ENCODE data around the gene KLF13.
"Not testable (repeated sequence)": the region's sequence is repeated elsewhere in the genome, so short reads cannot be mapped to it uniquely, and the experiment has no call there.

KLF13 gene

GRCh38 chr15:31347067-31347975, 20.7 kb downstream of the KLF13 start:
- no peak for DNase-seq

- DNase-seq, result no peak
Measured at GRCh38 chr15:31347981-31348803, 21.6 kb downstream of the KLF13 start.

DNA sequence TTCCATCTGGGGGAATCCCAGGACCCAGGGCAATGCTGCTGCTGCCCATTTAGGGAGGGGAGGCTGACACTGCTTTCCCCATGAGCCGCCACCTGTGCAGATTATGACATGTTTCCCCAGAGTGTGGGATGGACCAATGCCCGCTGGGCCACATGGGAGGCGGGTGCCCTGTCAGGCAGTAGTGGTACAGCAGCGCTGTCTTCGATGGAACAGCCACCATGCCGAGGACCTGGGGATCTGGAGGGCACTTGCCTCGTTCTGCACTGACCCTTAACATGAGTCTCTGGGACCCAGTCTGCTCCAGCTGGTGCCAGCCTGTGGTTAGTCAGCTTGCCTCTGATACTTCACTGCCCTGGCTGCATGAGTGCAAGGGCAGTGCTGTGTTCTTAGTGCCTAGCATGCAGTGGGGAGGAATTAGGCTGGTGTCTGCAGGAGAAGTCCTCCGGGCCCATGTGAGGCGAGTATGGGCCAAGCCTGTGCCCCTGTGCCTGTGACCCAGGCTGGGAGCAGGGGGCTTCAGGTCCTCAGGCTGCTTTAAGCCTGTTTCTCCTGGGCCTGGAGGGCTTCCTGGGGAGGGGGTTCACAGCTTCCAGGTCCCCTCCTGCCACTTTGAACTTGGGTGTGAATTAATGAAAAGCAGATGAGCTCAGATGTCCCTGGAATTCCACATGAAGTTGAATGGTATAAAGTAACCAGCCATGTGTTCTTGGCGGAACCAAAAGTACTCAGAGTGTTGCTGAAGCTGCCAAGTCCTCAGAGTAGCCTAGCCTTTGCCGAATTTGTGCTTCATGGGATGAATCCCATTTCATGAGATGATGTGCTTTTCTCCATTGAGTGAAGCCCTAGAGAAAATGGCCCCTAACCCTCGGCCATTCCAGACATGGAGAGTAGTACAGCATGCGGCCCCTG, 22.9 kb downstream of the KLF13 start:
- DNase-seq, result no peak

- DNase-seq, result no peak
Measured at GRCh38 chr15:31350771-31351170, 24.1 kb downstream of the KLF13 start.

- peak; percentile 59 for DNase-seq
Measured at GRCh38 chr15:31352339-31352751, 25.7 kb downstream of the KLF13 start.

DNA sequence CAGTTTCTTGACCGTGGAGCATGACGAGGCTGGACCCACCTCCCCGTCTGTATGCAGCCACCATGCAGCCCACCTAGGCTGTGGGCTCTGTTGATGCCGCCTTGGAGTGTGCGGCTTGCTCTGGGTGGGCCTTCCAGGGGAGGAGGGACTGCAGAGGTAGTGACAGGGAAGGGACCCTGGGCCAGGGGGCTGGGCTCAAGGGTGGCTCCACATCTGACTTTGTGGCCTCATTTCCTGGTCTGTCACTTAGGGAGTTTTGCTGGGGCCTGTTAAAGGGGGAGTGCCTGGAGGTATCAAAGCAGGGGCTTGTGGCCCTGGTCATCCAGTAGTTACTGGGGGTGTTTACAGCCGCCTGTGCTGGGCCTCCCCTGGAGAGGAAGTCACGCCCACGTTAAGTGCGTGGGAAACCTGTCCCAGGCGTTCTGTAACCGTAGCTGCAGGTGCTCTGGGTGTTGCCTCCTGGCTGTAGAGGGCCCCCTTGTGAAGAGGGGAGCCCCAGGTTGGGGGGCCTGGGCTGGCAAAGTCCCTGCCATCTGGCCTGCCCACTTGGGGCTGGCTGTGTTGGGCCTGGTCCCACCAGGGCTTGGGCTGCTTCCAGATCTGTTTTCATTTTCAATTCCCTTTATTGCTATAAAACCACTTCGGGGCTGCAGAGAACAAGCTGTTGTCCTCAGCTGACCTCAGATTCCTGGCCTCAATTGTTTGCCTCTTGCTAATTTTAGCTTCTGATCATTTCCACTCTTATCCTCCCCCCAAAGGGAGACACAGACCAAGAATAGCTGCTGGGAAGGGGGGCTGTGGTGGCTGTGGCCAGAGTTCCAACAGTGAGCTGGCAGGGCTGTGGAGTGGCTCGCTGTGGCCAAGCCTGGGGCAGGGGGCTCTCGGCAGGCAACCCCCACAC, 26.5 kb downstream of the KLF13 start:
- peak; percentile 78 for DNase-seq

- DNase-seq, result no peak
Measured at GRCh38 chr15:31353931-31354330, 27.3 kb downstream of the KLF13 start.

- not testable (repeated sequence) for DNase-seq
Measured at GRCh38 chr15:31356097-31356496, 29.5 kb downstream of the KLF13 start.

DNA sequence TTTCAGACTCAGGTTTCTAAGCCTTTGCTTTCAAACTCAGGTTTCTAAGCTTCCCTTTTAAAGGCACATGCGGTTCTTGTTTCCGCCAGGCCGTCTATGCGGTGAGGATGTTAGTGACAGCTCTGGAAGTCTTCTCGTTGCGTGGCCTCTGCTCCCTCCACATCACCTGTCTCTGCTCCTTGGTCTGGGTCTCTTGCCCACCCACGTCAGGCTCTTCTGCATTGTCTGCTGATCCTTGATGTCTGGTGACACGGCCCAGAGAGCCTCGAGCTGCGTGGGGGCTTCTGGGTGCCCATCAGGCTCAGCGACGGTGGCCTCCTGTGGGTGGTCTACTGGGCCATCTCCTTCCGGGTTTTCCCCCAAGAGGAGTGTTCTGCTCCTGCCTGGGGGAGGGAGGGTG, 30.5 kb downstream of the KLF13 start:
- DNase-seq, result no peak

DNA sequence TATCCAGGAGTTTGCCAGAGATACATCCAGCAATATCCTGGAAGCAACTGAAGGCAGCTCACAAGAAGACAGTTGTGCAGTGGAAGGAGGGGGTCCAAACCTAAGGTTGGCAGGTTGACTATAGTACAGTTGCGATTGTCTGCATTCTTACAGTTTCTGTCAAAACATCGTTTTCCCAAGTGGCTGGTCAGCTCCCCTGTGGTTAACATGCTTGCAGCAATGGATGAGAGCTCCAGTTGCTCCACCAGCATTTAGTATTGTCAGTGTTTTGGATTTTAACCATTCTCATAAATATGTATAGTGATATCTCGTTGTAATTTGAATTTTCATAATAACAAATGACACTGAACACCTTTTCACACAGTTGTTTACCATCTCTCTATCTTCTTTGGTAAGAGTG, 31.5 kb downstream of the KLF13 start:
- DNase-seq, result no peak

GRCh38 chr15:31358957-31359701, 32.5 kb downstream of the KLF13 start:
- DNase-seq, result no peak

DNA sequence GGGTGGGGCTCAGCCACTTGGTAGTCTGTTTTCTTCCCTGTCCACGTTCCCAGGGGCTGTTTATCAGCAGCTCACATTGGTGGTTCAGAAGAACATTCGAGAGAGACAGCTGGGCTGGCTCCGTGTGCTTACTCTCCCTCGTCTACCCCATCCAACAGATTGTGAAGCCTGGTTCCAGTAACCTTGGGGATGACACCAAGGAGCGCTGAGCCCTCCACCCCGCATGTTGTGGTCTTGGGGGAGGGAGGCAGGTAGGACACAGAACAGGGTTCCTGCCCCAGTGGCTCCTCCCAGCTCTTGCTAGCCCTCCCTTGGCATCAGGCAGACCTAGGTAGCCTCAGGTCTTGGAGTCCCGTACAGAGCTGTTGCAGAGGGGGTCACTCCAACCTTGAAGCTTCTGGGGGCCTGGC, 33.1 kb downstream of the KLF13 start:
- no peak for DNase-seq

- no peak for DNase-seq
Measured at GRCh38 chr15:31360158-31360561, 33.5 kb downstream of the KLF13 start.

DNA sequence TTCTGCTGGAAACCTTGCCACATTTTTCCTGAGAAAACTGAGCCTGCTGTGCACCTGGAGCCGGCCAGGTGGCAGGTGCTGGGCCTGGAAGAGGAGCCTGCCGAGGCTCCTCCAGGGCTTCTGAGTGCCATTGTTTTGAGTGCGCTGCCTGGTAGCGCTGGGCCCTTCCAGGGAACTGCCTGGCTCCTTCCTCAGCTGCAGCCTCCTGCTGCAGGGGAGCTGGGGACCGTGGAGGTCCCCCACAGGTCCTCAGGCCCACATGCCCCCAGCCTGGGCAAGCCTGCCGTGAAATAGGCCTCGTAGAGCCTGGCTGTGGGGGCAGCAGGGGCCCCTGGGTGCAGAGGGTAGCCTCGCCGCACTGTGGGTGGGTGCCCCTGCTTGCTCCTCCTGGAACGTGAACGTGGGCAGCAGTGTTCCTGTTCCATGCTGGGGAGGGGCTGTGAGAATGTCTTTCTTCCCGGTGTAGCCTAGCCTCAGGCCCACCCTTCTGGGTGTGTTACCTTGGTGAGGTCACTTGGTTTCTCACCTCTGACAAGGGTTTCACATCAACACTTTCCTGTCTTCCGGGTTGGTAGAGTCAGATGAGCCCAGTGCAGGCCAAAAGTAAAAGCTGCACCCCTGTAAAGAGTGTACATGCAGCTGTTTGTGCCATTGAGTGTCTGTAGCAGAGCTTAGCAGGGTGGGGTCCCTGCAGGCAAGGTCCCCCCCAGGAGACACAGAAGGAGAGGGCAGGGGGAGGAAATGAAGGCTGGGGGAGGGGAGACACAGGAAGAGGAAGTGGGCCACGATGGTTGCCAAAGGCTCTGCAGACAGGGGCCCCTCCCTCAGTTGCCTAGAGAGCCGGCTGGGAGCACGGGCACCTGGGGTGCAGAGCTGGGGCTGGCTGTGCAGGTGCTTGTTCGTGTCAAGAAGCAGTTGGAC, 34.5 kb downstream of the KLF13 start:
- no peak for DNase-seq

GRCh38 chr15:31361764-31362515, 35.3 kb downstream of the KLF13 start:
- DNase-seq, result no peak

- DNase-seq, result no peak
Measured at GRCh38 chr15:31362886-31363285, 36.3 kb downstream of the KLF13 start.

DNA sequence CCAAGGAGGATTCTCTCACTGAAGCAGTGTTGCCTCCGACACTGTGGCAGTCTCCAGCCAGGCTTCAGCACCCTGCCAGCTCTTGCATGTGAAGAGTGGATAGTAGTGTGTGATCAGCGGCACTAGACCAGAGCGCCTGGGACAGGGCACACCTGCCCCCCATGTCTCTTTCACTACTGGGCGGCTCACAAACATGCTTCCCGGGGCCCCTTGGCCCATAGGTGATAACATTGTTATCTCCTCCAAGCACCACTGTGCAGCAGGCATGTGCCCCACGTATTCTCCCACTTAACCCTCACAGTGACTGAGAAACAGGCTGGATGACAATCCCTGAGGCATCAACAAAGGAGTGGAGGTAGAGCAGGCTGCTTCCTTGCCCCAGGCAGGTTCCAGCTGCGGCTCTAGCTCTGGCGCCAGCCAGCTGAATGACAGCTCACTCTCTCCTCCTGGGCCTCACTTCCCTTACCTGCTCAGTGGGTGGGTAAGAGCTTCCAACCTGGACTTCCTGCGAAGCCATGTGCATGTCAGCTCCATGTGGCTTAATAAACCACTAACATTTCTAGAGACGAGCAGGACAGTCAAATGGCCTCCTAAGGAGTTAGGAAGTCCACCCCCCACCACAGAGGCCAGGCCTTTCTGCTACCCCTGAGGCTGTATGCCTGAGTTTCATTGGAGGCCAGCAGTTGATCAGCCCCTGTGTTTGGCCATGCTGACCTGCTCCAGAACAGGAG, 37.8 kb downstream of the KLF13 start:
- no peak for DNase-seq

- no peak for DNase-seq
Measured at GRCh38 chr15:31365032-31365654, 38.5 kb downstream of the KLF13 start.

All from right hindlimb (tissue), 1 donor.